Measurements from ENCODE around the gene RARB.

DNA sequence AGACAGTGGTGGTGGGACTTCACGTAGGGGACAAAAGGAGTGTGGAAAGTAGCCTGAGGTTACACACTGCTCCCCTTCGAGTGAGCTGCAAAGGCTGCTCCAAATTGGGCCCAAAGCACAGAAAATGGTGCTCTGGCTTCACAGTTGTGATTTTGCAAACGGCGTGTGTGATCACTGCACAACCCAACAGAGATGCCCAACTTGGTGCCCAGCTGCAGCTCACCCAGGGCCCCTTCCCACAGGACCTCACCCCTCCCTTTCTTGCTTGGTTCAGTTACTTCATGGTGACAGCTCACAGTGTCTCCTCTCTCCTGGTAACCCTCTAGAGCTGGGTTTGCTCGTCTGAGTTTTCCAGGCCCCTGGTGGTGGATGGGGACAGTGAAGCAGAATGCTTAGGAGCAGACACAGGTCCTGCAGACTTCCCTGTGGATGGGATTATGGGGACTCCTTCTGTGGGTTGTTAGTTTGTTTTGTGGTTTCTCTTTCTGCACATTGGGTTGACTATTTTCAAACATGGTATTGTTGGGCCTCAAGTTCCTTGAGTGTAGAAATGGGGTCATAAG, 138.4 kb downstream of the RARB start:
- no peak for TF ChIP-seq POLR2A (IDR thresholded peaks at IDR 0.05)
- TF ChIP-seq, protein P1, sequence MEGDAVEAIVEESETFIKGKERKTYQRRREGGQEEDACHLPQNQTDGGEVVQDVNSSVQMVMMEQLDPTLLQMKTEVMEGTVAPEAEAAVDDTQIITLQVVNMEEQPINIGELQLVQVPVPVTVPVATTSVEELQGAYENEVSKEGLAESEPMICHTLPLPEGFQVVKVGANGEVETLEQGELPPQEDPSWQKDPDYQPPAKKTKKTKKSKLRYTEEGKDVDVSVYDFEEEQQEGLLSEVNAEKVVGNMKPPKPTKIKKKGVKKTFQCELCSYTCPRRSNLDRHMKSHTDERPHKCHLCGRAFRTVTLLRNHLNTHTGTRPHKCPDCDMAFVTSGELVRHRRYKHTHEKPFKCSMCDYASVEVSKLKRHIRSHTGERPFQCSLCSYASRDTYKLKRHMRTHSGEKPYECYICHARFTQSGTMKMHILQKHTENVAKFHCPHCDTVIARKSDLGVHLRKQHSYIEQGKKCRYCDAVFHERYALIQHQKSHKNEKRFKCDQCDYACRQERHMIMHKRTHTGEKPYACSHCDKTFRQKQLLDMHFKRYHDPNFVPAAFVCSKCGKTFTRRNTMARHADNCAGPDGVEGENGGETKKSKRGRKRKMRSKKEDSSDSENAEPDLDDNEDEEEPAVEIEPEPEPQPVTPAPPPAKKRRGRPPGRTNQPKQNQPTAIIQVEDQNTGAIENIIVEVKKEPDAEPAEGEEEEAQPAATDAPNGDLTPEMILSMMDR (IDR thresholded peaks at IDR 0.05) = no peak
